Activated CD4-positive, alpha-beta T cell treated with anti-CD3 and anti-CD28 coated beads for 4 hours (primary cell): ENCODE measurements around the gene SPNS2.
A peak's percentile ranks its signal among the peaks of the same experiment; 100 is the strongest.

Experiments used
- DNase-seq, 2 donors: peaks; one replicate each; pipeline ENCODE4 v3.0.0-alpha.2; 2020

Gene SPNS2, protein sequence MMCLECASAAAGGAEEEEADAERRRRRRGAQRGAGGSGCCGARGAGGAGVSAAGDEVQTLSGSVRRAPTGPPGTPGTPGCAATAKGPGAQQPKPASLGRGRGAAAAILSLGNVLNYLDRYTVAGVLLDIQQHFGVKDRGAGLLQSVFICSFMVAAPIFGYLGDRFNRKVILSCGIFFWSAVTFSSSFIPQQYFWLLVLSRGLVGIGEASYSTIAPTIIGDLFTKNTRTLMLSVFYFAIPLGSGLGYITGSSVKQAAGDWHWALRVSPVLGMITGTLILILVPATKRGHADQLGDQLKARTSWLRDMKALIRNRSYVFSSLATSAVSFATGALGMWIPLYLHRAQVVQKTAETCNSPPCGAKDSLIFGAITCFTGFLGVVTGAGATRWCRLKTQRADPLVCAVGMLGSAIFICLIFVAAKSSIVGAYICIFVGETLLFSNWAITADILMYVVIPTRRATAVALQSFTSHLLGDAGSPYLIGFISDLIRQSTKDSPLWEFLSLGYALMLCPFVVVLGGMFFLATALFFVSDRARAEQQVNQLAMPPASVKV

DNA sequence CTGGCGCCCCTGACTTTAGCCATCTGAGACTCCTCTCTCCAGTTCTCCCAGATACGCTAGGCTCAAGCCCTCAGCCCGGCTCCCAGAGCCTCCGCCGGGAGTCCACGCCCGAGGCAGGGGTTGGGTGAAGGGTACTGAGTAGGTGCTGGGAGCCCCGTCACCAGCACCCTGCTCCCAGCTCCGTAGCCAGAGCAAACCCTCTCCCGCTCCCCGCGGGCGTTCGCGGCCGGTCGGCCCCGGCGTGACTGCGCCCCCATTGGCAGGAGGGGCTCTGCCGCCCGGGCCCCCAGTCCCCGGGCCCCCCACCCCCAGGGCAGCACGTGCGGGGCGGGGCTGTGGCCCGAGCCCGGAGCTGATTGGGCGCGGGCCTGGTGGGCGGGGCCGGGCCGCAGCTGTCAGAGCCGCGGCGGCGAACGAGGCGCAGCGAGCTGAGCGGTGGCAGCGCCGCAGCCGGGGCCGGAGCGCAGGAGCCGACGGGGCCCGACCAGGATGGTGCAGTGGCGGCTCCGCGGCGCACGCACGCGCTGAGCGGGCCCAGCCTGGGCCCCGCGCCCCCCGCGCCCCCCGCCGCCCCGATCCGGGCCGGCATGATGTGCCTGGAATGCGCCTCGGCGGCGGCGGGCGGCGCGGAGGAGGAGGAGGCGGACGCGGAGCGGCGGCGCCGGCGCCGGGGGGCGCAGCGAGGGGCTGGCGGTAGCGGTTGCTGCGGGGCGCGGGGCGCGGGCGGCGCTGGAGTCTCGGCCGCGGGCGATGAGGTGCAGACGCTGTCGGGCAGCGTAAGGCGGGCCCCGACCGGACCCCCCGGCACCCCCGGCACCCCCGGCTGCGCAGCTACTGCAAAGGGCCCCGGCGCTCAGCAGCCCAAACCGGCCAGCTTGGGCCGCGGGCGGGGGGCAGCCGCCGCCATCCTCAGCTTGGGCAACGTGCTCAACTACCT, at the start of gene SPNS2:
SPNS2 (plus strand) TSS at position 421 of the 937 bp plus-strand sequence; CDS start at position 588, 167 bp downstream.
- DNase-seq = peak; percentile 51 to 63

DNA sequence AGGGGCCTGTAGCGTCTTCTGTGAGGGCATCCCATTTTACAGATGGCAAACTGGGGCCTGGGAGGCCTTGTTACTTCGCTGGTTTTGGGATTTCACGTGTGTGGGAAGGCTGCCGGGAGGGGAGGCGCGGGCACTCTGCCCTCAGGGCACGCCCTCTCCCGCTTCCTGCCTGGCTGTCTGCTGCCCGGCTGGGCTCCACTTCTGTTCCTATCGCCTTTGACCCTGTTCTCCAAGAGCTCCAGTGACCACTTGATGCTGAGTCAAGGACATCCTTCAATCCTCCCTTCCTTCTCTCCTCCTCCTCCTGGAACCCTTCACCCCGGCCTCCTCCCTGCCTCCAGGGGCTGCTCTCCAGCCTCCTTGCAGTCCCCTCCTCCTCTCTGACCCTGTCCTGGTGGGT, 48.9 kb upstream of the SPNS2 start:
- no peak for DNase-seq

DNA sequence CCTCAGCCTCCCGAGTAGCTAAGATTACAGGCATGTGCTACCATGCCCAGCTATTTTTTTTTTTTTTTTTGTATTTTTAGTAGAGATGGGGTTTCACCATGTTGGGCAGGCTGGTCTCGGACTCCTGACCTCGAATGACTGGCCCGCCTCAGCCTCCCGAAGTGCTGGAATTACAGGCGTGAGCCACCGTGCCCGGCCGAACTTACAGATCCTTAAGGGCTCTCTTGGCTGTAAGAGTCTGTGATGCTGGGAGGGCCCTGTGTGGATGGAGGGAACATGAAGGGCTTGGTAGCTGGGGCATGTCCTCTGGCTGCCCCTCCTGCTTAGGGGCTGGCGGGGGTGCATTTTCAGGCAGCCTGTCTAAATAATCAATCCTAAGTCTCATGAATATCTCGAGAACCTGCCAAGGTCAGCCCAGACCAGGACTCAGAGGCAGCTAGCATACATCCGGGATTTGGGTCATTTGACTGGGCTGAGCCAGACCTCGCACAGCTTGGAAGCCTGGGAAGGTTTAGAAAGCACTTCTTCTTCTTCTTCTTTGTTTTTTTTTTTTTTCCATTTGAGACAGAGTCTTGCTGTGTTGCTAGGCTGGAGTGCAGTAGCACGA, 47.9 kb upstream of the SPNS2 start:
- no peak for DNase-seq

DNA sequence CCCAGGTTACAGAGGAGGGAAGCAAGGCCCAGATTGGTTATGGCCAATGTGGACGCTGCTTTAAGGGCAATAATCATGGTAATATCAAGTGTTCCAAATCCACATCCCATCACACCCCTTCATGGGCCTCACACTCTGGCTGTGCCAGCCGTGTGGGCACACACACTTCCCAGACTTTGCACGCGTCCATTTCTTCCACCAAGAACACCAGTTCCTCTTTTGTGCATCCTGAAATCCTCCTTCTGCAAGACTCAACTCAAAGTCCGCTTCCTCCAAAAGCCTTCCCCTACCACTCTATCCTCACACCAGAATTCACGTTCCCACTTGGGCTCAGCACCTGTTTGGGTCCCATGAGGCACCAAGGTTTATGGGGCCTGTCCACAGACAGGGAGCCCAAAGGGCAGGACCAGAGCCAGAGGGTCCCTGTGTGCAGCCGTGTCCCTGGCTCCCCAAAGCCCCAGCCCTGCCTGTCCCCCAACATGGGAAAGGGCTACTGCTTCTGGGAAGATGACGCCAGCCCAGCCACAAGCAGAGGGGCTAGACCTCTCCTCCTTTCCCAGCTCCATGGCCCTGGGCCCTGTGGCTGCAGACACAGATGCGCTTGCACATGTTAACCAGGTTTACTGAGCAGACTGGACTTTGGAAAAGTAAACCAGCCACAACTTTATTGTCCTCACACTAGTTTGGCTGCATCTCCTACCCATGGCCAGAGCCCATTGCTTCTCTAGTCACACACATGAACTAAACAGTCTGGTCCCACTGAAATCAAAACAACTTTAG, 44.7 kb upstream of the SPNS2 start:
- no peak for DNase-seq

DNA sequence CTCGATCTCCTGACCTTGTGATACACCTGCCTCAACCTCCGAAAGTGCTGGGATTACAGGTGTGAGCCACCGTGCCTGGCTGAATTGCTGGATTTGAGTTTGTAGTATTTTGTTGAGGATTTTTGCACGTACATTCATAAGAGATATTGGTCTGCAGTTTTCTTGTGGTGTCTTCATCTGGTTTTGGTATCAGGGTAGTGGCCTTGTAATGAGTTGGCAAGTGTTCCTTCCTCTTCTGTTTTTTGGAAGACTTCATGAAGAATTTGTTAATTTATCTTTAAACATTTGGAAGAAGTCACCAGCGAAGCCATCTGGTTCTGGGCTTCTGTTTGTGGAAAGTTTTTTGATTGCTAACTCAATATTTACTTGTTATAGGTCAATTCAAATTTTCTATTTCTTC, 38.0 kb upstream of the SPNS2 start:
- DNase-seq = no peak

DNA sequence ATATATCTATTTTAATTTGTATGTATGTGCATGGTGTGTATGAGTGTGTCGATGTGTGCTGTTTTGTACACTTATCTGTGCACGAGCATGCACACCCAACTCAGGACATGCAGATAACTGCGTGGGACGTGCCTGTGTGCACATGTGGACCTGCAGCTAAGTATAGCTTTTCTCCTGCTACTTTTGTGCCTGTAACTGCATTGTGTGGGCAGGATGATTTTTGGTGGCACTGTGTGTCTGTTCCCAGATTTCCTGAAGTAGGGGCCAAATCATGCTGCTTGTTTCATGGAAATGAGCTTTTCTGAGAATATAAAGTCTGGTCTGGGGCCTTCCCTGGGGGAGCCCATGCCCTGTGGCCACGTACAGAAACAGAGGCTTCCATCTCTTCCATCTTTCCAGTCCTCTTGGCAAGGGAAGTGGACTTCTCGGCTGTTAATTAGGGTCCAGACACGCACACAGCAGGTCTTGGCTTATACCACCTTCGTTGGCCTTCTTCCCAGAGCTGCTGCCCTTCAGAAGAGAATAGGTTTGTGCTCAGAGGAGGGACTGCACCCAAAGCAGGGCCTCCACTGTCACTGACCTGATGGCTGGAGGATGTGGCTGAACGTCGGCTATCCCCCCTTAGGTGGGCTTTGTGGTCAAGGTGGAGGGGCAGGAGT, 34.7 kb upstream of the SPNS2 start:
- DNase-seq = no peak

DNA sequence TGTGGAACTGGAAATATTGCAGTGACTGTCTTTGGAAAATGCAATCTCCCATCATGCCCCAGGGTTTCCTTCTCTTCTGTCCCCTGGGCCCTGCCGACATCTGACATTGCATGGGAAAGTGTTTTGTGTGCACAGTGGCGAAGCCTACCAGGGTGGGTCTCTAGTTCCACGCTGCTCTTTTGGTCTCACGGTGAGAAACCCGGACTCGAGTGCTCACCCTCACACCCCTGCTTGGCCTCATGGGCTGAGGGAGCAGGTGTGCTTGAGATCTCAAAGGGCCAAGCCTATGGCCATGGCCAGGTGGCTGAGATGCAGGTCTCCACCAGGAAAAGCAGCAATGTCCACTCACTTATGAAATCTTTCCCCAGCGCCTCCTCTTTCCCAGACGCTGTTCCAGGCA, 32.9 kb upstream of the SPNS2 start:
- no peak for DNase-seq

DNA sequence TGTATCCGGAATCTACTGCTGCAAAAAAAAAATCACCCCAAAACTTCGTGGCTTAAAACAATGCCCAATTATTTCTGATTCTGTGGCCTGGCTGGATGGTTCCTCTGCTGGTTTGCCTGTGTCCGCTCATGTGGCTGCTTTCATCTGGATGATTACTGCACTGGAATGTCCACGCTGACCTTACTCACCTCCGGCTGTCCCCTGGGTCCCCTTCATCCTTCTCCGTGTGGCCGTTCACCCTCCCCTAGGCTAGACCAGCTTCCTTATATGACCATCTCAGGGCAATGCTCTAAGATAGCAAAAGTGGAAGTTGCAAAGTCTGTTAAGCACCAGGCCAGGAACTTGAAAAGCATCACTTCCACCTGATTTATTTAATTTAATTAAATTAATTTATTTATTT, 31.4 kb upstream of the SPNS2 start:
- no peak for DNase-seq

DNA sequence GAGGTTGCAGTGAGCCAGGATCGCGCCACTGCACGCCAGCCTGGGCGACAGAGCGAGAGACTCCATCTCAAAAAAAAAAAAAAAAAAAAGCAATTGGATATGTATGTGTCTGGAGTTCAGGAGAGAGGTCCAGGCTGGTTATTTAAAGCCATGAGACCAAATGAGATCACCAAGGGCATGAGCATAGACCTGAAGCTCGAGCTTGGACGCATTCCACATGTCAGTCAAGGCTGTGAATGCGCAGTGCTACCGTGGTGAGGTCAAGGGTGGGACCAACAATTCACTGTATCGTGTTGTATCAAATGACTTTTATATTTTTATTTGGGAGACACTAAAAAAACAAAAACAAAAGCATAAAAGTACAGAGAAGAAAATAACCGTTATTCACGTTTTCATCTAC, 29.1 kb upstream of the SPNS2 start:
- DNase-seq = no peak

DNA sequence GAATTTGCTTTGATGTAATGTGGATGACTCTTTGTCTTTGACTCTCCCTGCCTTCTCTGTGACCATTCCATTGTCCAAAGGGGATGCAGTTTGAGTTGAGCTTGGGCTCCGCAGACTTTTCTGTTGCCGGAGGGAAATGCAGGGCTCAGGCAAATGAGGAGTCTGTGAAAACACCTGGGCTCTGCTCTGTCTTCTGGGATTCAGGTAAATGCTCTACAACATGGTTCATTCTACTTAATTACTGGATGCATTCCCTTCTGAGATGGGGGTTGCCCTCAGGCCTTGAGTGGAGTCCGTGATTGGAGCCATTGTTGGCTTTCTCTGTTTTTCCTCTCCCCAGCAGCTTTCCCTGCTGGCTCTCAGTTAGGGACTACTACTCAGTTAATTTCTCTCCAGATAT, 26.4 kb upstream of the SPNS2 start:
- DNase-seq = no peak

DNA sequence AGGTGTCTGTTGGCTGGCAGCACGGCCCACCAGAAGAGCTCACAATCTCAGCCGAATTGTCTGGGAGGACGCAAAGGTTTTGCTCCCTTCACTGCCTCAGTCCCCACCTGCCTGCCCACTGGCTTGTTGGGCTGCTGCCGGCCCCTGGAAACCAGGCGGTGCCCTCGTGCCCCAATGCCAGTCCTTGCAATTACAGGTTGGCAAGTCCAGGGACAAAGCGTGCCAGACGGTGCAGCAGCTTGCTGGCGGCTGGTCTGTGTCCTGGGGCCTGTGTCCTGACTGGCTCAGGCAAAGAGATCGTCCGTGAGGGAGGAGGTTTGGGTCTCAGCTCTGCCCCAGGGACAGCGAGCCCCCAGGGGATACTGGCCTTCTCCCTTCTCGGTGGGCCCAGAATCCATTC, 24.6 kb upstream of the SPNS2 start:
- DNase-seq = no peak

DNA sequence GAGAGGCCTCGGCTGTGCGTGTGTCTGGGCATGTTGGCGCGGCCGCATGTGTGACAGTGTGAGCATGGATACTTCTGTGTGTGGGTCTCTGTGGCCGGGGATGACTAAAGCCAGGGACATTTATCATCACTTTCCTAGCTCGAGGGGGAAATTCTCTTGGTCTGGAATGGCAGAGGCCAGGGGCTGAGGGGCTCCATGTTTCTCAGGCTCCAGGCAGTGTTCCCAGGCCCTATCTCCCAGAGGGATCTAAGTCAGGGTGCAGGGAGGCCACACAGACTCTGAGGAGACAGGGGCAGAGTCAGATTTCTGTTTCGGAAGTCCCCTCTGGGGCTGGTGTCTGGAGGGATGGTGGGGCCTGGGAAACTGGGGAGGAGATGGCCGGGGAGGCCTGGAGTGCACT, 23.7 kb upstream of the SPNS2 start:
- no peak for DNase-seq

DNA sequence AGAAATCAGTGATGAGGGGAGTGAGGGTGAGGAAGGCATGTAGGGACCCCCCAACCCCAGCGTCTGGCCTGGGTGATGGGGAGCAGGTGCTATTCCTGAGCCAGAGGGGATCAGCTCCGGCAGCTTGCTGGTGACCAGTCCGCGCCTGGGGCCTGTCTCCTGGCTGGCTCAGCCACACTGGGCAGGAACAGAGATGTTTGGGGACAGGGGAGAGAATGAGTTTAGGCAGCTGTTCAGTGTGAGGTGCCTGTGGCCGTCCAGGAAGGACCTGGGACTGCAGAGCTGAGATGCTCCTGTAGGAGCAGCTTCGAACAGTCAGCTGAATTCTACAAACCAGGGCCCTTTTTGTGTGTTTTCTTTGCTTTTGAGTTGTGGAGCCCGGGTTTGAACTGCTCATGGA, 23.2 kb upstream of the SPNS2 start:
- DNase-seq = no peak

DNA sequence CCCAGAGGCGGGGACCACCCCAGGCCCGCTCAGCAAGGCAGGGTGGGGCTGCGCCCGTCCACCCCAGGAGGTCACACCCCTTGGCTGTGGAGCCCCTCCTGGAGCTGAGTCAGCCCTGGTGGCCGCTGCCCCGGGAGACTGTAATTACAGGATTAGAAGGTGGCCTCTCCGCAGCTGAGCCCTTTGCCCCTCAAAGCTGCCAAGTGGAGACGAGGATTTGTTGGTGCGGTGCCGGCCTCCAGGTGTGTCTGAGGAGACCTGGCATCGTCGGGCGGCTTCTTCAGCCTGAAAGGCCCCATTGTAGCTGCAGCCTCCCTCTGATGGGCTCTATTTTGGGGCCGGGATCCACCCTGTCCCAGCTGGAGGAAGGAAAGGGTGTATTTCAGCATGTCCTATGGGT, 22.7 kb upstream of the SPNS2 start:
- DNase-seq = no peak

DNA sequence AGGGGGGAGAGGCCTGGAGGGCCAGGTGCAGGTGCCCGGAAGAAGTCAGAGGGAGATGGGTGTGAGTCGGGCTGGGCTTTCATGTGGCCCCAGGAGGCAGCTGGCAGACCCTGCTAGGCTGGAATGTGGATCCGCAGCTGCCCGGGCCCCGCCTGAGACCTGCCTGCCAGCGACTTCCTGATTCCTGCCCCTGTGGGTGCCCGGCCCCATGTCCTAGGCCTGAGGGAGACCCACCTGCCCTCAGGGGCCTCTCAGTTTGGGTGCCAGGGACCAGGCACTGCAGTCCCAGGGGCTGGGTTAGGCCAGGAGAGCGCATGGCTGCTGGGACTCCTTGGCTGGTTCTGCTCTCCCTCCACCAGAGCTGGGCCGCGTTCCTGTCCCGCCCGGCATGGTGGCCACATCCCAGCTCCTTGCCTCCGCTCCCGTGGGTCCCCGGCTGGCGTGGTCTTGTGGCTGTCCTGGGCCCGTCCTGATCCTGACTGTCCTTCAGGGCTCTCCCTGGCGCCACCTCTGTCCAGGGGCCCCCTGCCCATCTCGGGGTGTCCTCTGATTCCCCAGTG, 22.1 kb upstream of the SPNS2 start:
- DNase-seq = no peak

DNA sequence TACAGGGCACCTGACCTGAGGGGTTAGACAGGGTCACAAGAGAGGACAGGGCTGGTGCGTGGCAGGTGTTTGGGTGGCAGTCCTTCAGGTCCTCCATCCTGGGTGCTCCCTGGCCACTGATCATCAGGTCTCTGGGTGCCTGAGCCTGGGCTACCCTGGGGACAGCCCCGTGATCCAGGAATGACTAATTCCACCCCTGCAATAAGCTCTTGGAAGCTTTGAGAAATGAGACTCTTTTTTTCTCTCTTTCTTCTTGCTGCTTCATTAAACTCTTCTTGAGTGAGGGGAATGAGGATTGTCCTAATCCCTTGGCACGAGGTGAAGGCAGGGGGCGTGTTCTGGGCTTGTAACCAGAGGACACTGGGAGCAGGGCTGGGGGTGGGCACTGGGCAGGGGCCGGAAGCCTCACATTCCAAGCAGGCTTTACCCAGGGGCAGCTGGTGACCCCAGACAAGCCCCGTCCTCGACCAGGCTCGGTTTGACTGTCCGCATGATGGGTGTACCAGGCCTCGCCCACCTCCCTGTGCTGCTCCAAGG, 21.4 kb upstream of the SPNS2 start:
- DNase-seq = no peak

DNA sequence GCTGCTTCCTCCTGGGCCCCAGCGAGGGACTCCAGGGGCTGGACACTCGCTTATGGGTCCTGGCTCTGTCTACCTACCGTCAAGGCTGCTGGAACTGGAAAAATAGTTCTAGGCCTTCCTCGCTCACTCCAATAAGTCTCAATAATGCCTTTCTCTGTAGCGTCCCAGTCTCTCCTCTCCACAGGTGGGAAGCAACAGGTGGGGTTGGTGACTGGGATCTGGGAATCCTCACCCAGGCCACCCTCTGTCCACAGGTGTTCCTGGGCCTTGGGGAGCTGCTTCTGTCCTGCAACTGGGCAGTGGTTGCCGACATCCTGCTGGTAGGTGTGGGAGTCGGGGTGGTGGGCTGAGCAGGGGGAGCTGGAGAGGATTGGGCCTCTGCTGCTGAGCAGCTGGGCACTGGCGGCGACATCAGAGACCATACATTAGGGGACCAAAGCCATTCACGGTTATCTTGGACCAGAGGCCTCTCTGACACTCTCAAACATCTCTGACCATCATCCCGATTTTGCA, 20.3 kb upstream of the SPNS2 start:
- DNase-seq = no peak

DNA sequence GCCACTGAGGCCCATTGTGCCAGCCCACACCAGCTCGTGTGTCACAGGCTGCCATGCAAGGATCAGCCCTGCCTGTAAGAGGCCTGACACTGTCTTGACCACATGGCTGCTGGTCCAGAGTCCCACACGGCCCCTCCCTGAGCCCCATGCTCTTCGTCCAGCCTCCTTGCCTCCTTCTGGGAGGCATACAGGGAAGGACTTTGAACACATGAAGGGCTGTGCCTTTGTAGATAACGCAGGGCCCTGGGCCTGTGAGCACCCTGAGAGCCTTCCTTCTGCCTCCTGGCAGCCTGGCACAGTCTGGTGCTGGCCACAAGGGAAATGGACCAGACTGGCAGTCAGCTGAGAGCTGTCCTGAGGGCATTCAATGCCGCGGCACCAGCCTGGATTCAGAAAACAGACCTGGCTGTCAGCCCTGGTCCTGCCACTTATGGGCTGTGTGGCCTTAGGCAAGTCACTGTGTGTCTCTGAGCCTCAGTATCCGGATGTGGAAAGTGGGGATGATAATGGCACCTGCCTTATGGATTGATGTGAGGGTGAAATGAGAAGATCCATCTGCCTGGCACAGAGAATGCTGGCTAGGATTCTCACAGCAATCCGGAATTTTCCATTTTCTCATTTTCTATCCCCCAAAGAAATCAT, 19.2 kb upstream of the SPNS2 start:
- DNase-seq = no peak

DNA sequence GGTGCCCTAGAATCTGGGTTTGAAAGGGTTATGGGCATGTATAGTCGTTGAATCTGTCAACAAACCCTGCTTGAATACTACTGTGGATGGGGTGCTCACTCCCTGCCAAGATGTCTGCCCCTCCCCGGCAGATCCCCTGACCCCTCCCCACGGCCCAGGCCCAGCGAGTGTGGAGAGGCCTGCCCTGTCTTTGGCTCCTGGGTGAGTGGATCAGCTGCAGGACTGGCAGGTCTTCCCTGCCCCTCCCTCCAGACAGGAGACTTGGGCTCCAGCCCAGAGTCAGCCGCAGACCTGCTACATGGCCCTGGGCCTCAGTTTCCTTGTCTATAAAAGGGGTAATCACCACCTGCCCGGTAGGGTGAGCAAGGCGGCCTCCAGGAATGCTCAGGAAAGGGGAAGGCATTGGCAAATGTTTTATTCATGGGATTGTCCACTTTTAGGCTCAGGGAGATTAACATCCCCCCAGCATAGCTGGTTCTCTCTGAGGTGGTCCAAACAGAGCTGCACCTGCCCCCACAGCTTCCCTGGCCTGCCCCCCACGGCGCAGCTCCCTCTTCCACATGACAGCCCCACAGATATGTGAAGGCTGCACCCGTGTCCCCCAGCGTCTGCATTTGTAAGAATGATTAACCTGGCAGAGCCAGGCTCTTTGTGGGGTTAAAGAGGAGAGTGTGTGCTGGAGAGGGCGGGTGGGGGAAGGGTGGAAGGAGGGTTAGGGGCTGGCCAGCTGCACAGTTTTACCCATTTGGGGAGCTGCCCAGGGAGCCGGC, 18.5 kb upstream of the SPNS2 start:
- DNase-seq = no peak
